ENCODE results near the gene TMEM269. TPM values are rescaled to one million over a fixed set of nuclear protein-coding genes. Genes with fewer than 3 reads are reported as not detected.

TMEM269 gene
- total RNA-seq, 1 donor = 0.09 TPM

GRCh38 chr1:42844592-42845140 is 59.9 kb downstream of the TMEM269 start:
- TF ChIP-seq CTCF (IDR thresholded peaks at IDR 0.05; ENCODE audit: insufficient read depth, low read length) = no peak
- no peak overlapping the region for H3K4me3 ChIP-seq (ENCODE audit: low read depth, low read length)
- peak; percentile 19 for DNase-seq (ENCODE audit: low read depth)

- no peak overlapping the region for H3K4me3 ChIP-seq (ENCODE audit: low read depth, low read length)
- no peak for DNase-seq (ENCODE audit: low read depth)
- TF ChIP-seq CTCF (IDR thresholded peaks at IDR 0.05; ENCODE audit: insufficient read depth, low read length) = no peak
Observed at GRCh38 chr1:42845193-42845592, 60.4 kb downstream of the TMEM269 start.

GRCh38 chr1:42845866-42846256 is 61.1 kb downstream of the TMEM269 start:
- TF ChIP-seq CTCF (IDR thresholded peaks at IDR 0.05; ENCODE audit: insufficient read depth, low read length) = no peak
- H3K4me3 ChIP-seq (ENCODE audit: low read depth, low read length) = peak overlapping the region; percentile 62
- no peak for DNase-seq (ENCODE audit: low read depth)

- DNase-seq (ENCODE audit: low read depth) = peak; percentile 98
- H3K4me3 ChIP-seq (ENCODE audit: low read depth, low read length) = peak within 1 kb of the TSS; percentile 96
- peak; percentile 69 for TF ChIP-seq CTCF (IDR thresholded peaks at IDR 0.05; ENCODE audit: insufficient read depth, low read length)
Observed at GRCh38 chr1:42846257-42847110, 61.7 kb downstream of the TMEM269 start, which contains the start of gene ZNF691. TSS of gene ZNF691 (plus strand) at chr1:42846613. CDS start at chr1:42849659, 3,046 bp downstream.

GRCh38 chr1:42847111-42847595 is 62.4 kb downstream of the TMEM269 start:
- TF ChIP-seq CTCF (IDR thresholded peaks at IDR 0.05; ENCODE audit: insufficient read depth, low read length) = no peak
- DNase-seq (ENCODE audit: low read depth) = no peak
- peak overlapping the region; percentile 96 for H3K4me3 ChIP-seq (ENCODE audit: low read depth, low read length)

GRCh38 chr1:42847721-42848460 is 63.1 kb downstream of the TMEM269 start:
- H3K4me3 ChIP-seq (ENCODE audit: low read depth, low read length) = no peak overlapping the region
- no peak for DNase-seq (ENCODE audit: low read depth)
- TF ChIP-seq CTCF (IDR thresholded peaks at IDR 0.05; ENCODE audit: insufficient read depth, low read length) = no peak
